Measurements from ENCODE around the gene CAPN1. TPM values are rescaled to one million over a fixed set of nuclear protein-coding genes. Genes with fewer than 3 reads are reported as not detected.
A peak's percentile ranks its signal among the peaks of the same experiment; 100 is the strongest.

CAPN1 gene
- total and polyA plus RNA-seq, 2 of the 13 experiments (the other 11 are each of a cell fraction or from before 2014, with no cell fraction given): 57.3 to 82.6 TPM

DNA sequence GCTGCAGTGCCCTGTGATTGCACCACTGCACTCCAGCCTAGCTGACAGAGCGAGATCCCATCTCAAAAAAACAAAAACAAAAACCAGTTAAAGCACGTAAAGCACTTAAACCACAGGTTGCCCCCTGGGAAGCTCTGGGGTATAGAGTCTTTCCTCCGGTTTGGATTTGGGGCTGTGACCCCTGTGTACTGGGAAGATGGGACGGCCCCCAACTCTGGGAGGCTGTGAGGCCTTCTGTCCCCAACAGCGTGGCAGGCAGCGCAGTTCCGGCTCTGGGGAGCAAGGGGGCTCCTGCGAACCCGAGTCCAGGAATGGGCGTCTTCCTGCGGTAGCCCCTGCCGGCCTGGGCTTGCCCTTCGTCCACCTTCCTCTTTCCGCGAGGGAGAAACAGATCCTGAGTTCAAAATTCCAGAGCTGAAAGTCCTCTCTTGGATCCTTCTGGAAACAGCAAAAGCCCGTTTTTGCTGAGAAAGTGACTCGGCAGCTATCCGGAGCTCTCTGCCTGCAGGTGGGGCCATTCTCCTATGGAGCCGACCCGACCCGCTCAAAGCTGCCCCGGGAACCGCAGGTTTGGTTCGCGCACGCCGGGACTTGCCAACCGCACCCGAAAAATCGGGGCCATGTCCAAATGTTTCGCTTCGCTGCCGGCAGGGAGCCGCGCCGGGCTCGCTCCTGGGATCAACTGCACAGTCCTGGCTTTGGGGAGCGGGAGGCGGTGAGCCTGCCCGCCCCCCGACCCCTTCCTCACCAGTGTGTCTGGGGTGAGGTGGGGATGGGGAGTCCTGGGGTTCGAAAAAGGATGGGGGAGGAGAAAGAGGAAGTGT, 43.8 kb downstream of the CAPN1 start (continued):
- TF ChIP-seq, protein P1, sequence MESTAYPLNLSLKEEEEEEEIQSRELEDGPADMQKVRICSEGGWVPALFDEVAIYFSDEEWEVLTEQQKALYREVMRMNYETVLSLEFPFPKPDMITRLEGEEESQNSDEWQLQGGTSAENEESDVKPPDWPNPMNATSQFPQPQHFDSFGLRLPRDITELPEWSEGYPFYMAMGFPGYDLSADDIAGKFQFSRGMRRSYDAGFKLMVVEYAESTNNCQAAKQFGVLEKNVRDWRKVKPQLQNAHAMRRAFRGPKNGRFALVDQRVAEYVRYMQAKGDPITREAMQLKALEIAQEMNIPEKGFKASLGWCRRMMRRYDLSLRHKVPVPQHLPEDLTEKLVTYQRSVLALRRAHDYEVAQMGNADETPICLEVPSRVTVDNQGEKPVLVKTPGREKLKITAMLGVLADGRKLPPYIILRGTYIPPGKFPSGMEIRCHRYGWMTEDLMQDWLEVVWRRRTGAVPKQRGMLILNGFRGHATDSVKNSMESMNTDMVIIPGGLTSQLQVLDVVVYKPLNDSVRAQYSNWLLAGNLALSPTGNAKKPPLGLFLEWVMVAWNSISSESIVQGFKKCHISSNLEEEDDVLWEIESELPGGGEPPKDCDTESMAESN (CRISPR knock-in tag; conservative IDR thresholded peaks at IDR 0.05): peak; percentile 64; the same call in 1 of the 2 replicates
- 0 out of 2 replicates have a peak, but pooled peaks have one; percentile 21 for TF ChIP-seq ZBTB38 (CRISPR knock-in tag; IDR thresholded peaks at IDR 0.05)
- TF ChIP-seq ZNF335 (CRISPR knock-in tag; IDR thresholded peaks at IDR 0.05): 0 out of 2 replicates have a peak, but pooled peaks have one; percentile 31
- no peak for TF ChIP-seq ZNF331 (CRISPR knock-in tag; IDR thresholded peaks at IDR 0.05)
- TF ChIP-seq JUNB (CRISPR knock-in tag; IDR thresholded peaks at IDR 0.05; ENCODE audit: borderline replicate concordance): no peak
- no peak for TF ChIP-seq SRF (IDR thresholded peaks at IDR 0.05; ENCODE audit: low read depth, low read length)
- TF ChIP-seq PHF5A (CRISPR knock-in tag; IDR thresholded peaks at IDR 0.05; ENCODE audit: low read depth, unreplicated experiment): no peak
- no peak; the same call in 1 of the 2 replicates for TF ChIP-seq ISX (CRISPR knock-in tag; conservative IDR thresholded peaks at IDR 0.05)
- peak; percentile 77 for TF ChIP-seq STAG1 (CRISPR knock-in tag; IDR thresholded peaks at IDR 0.05)
- no peak for TF ChIP-seq EEA1 (CRISPR knock-in tag; IDR thresholded peaks at IDR 0.05; ENCODE audit: borderline replicate concordance)
- peak; percentile 42; the same call in 1 of the 2 replicates for TF ChIP-seq KLF12 (CRISPR knock-in tag; IDR thresholded peaks at IDR 0.05; ENCODE audit: borderline replicate concordance)
- TF ChIP-seq, protein P2, sequence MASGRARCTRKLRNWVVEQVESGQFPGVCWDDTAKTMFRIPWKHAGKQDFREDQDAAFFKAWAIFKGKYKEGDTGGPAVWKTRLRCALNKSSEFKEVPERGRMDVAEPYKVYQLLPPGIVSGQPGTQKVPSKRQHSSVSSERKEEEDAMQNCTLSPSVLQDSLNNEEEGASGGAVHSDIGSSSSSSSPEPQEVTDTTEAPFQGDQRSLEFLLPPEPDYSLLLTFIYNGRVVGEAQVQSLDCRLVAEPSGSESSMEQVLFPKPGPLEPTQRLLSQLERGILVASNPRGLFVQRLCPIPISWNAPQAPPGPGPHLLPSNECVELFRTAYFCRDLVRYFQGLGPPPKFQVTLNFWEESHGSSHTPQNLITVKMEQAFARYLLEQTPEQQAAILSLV (CRISPR knock-in tag; IDR thresholded peaks at IDR 0.05; ENCODE audit: borderline replicate concordance): no peak
- no peak for TF ChIP-seq ZNF75D (CRISPR knock-in tag; IDR thresholded peaks at IDR 0.05; ENCODE audit: borderline replicate concordance)
- TF ChIP-seq ZSCAN31 (CRISPR knock-in tag; IDR thresholded peaks at IDR 0.05; ENCODE audit: low read depth): no peak
- 0 out of 2 replicates have a peak, but pooled peaks have one; percentile 51 for TF ChIP-seq ZSCAN29 (CRISPR knock-in tag; conservative IDR thresholded peaks at IDR 0.05)
- no peak for TF ChIP-seq PAF1 (CRISPR knock-in tag; IDR thresholded peaks at IDR 0.05)
- TF ChIP-seq HNF4G (IDR thresholded peaks at IDR 0.05; ENCODE audit: borderline replicate concordance, low read depth, low read length): no peak
- TF ChIP-seq HNF4G (CRISPR knock-in tag; IDR thresholded peaks at IDR 0.05; ENCODE audit: borderline replicate concordance, low read depth): 0 out of 2 replicates have a peak, but pooled peaks have one; percentile 29
- TF ChIP-seq ZNF232 (CRISPR knock-in tag; IDR thresholded peaks at IDR 0.05; ENCODE audit: borderline replicate concordance): 0 out of 2 replicates have a peak, but pooled peaks have one; percentile 46
- TF ChIP-seq, protein P3, sequence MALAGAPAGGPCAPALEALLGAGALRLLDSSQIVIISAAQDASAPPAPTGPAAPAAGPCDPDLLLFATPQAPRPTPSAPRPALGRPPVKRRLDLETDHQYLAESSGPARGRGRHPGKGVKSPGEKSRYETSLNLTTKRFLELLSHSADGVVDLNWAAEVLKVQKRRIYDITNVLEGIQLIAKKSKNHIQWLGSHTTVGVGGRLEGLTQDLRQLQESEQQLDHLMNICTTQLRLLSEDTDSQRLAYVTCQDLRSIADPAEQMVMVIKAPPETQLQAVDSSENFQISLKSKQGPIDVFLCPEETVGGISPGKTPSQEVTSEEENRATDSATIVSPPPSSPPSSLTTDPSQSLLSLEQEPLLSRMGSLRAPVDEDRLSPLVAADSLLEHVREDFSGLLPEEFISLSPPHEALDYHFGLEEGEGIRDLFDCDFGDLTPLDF (CRISPR knock-in tag; IDR thresholded peaks at IDR 0.05): peak; percentile 41; the same call in 1 of the 2 replicates
- TF ChIP-seq TOPORS (CRISPR knock-in tag; IDR thresholded peaks at IDR 0.05): no peak
- no peak for TF ChIP-seq ZBTB3 (CRISPR knock-in tag; IDR thresholded peaks at IDR 0.05; ENCODE audit: borderline replicate concordance, low read depth)
- no peak for TF ChIP-seq CBX2 (IDR thresholded peaks at IDR 0.05; ENCODE audit: low read depth, low read length)
- TF ChIP-seq CBX2 (CRISPR knock-in tag; IDR thresholded peaks at IDR 0.05; ENCODE audit: low read depth): no peak
